Skeletal muscle tissue (tissue), 4 donors: ENCODE results near the gene DPP3. TPM values are rescaled to one million over a fixed set of nuclear protein-coding genes. Genes with fewer than 3 reads are reported as not detected.

Source experiments
- H3K27ac ChIP-seq: one replicate; pipeline ENCODE4 v1.7.0; 2013; ENCODE audit warnings: mild to moderate bottlenecking, low read depth, low read length, inconsistent platforms
- H3K27me3 ChIP-seq, 3 donors: one replicate each; pipeline ENCODE4 v1.7.0; 2013; ENCODE audit warnings: low read length in 3 of 3; ENCODE audit not compliant: control insufficient read depth in 3 of 3, insufficient read depth in 3 of 3
- H3K36me3 ChIP-seq, 3 donors: one replicate each; pipeline ENCODE4 v1.7.0; 2013; ENCODE audit warnings: low read length in 3 of 3; ENCODE audit not compliant: control insufficient read depth in 3 of 3, insufficient read depth in 3 of 3
- H3K4me1 ChIP-seq, 3 donors: one replicate each; pipeline ENCODE4 v1.7.0; 2013; ENCODE audit warnings: low read length in 3 of 3, mild to moderate bottlenecking in 3 of 3; ENCODE audit not compliant: control insufficient read depth in 3 of 3, insufficient read depth in 3 of 3
- H3K4me3 ChIP-seq, 3 donors: one replicate each; pipeline ENCODE4 v1.7.0; 2013; ENCODE audit warnings: low read length in 3 of 3
- H3K9ac ChIP-seq, 3 donors: one replicate each; pipeline ENCODE4 v1.7.0; 2013; ENCODE audit warnings: low read length in 3 of 3, mild to moderate bottlenecking in 3 of 3, moderate library complexity in 2 of 3, low read depth in 1 of 3
- H3K9me3 ChIP-seq, 3 donors: one replicate each; pipeline ENCODE4 v1.7.0; 2013; ENCODE audit warnings: low read length in 3 of 3; ENCODE audit not compliant: control insufficient read depth in 3 of 3
- total RNA-seq: library from RNA; depleted of rRNA; stranded (reverse); fragments of >200 nt; gene quantifications from one replicate; pipeline ENCODE4 v1.2.3, GENCODE V29; 2014
- donor health status: Osteomylitis.

DPP3 gene
- total RNA-seq, 1 donor from 2014 or later: 26.1 TPM

- Histone ChIP-seq H3K4me3 (no peak overlapping the region), H3K4me1 (no peaks in the 10 kb centered on the region), H3K36me3 (peaks cover 17 to 41% (median 32%) of the 10 kb centered on the region in 3 donors), H3K9me3 (no peaks in the 10 kb centered on the region), H3K27me3 (no peaks in the 10 kb centered on the region), H3K27ac (no peak overlapping the region), H3K9ac (no peak overlapping the region)
These were observed 14.2 kb downstream of the DPP3 start for GRCh38 chr11:66494458-66494857.

GRCh38 chr11:66494935-66495334, 14.7 kb downstream of the DPP3 start:
- no peak overlapping the region for H3K27ac ChIP-seq
- no peaks in the 10 kb centered on the region for H3K4me1 ChIP-seq
- H3K9me3 ChIP-seq: no peaks in the 10 kb centered on the region
- H3K4me3 ChIP-seq: no peak overlapping the region
- H3K9ac ChIP-seq: no peak overlapping the region
- peaks cover 16 to 36% (median 31%) of the 10 kb centered on the region in 3 donors for H3K36me3 ChIP-seq
- H3K27me3 ChIP-seq: no peaks in the 10 kb centered on the region

DNA sequence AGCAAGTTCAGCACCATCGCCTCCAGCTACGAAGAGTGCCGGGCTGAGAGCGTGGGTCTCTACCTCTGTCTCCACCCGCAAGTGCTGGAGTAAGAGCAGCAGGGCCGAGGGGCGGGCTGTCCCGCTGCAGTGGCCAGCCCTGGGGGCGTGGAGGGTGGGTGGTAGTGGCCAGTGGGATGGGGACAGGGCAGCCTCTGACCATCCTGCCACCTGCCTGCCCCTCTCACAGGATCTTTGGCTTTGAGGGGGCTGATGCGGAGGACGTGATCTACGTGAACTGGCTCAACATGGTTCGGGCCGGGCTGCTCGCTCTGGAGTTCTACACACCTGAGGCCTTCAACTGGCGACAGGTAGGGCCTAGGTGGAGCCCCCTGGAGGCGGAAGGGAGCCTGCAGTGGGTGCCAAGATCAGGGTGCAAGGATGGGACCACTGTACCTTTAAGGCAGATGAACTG, 15.2 kb downstream of the DPP3 start:
- H3K4me1 ChIP-seq: no peaks in the 10 kb centered on the region
- H3K36me3 ChIP-seq: peaks cover 16 to 36% (median 31%) of the 10 kb centered on the region in 3 donors
- no peaks in the 10 kb centered on the region for H3K9me3 ChIP-seq
- H3K27me3 ChIP-seq: no peaks in the 10 kb centered on the region
- no peak overlapping the region for H3K4me3 ChIP-seq
- no peak overlapping the region for H3K9ac ChIP-seq
- H3K27ac ChIP-seq: no peak overlapping the region

GRCh38 chr11:66497206-66497605, 17.0 kb downstream of the DPP3 start:
- Histone ChIP-seq H3K27ac (no peak overlapping the region), H3K36me3 (peaks cover 16 to 31% (median 29%) of the 10 kb centered on the region in 3 donors), H3K27me3 (no peaks in the 10 kb centered on the region), H3K9me3 (no peaks in the 10 kb centered on the region), H3K4me1 (no peaks in the 10 kb centered on the region), H3K9ac (no peak overlapping the region), H3K4me3 (no peak overlapping the region)

DNA sequence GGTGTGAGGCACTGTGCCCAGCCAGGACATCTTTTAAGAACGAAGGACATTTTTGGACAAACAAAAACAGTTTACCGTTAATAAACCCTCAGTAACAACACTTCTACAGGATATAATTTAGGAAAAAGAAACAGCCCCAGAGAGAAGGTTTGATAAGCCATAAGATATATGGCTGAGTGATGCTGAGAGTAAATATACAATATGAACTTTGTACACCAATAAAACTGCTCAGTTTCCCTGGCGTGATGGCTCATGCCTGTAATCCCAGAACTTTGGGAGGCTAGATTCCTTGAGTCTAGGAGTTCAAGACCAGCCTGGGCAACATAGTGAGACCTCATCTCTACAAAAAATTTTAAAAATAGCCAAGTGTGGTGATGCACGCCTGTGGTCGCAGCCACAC, 18.3 kb downstream of the DPP3 start:
- H3K9me3 ChIP-seq: no peaks in the 10 kb centered on the region
- H3K27me3 ChIP-seq: no peaks in the 10 kb centered on the region
- H3K36me3 ChIP-seq: peaks cover 8 to 20% (median 16%) of the 10 kb centered on the region in 3 donors
- no peaks in the 10 kb centered on the region for H3K4me1 ChIP-seq
- H3K9ac ChIP-seq: no peak overlapping the region
- H3K4me3 ChIP-seq: no peak overlapping the region
- H3K27ac ChIP-seq: no peak overlapping the region

DNA sequence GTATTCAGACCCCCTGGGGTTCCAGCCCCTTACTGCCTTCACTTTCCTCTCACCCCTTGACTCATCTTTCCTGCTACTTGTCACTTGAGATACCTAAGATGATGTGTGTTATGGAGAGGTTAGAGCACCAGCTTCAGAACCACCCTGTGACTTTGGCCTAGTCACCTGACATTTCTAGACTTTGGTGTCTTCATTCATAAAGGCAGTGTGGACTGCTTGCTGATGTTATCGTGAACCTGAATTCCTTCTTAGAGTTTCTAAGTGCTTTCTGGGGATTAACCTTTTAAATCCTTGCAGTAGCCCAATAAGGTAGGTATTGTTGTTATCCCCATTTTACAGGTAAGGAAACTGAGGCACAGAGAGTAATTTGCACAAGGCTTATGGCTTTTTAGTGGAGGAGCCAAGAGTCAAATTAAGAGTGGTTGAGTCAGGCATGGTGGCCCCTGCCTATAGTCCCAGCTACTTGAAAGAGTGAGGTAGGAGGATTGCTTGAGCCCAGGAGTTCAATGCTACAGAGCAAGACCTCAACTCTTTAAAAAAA, 25.1 kb downstream of the DPP3 start:
- H3K27ac ChIP-seq: no peak overlapping the region
- no peak overlapping the region for H3K4me3 ChIP-seq
- peaks cover 0 to 3% (median 2%) of the 10 kb centered on the region in 3 donors for H3K4me1 ChIP-seq
- no peaks in the 10 kb centered on the region for H3K9me3 ChIP-seq
- no peak overlapping the region for H3K9ac ChIP-seq
- H3K36me3 ChIP-seq: peaks cover 5 to 10% (median 7%) of the 10 kb centered on the region in 3 donors
- H3K27me3 ChIP-seq: no peaks in the 10 kb centered on the region

DNA sequence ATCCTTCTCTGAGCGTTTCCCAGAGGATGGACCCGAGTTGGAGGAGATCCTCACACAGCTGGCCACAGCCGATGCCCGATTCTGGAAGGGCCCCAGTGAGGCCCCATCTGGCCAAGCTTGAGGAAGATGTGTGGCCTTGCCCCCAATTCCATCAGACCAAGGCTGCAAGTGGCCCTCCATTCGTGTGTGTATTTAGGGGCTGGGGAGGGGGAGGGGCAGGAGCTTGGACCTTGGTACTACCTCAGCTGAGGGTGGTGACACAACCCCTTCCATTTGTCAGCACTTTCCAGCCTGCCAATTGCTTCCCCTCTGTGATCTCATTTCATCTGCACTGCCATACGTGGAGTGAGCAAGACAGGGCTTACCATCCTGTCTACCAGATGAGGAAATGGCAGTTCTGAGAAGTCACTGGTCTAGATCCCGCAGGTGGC, 28.9 kb downstream of the DPP3 start:
- Histone ChIP-seq H3K36me3 (peaks cover 10 to 20% (median 11%) of the 10 kb centered on the region in 3 donors), H3K9me3 (no peaks in the 10 kb centered on the region), H3K27ac (no peak overlapping the region), H3K9ac (no peak overlapping the region), H3K4me3 (no peak overlapping the region), H3K4me1 (peaks cover 7 to 13% (median 9%) of the 10 kb centered on the region in 3 donors), H3K27me3 (no peaks in the 10 kb centered on the region)

GRCh38 chr11:66510271-66510989, 30.2 kb downstream of the DPP3 start, which contains the start of gene BBS1:
TSS of gene BBS1 (plus strand) at chr11:66510635. CDS start at chr11:66510660, 25 bp downstream.
- Histone ChIP-seq H3K9ac (peak within 1 kb of the TSS; percentile 54 to 87 (median 73)), H3K27ac (no peak within 1 kb of the TSS), H3K27me3 (no peaks in the 10 kb centered on the region), H3K36me3 (peaks cover 10 to 17% (median 14%) of the 10 kb centered on the region in 3 donors), H3K4me1 (peaks cover 7 to 13% (median 9%) of the 10 kb centered on the region in 3 donors), H3K9me3 (no peaks in the 10 kb centered on the region), H3K4me3 (peak within 1 kb of the TSS; percentile 94 to 97 (median 97))

DNA sequence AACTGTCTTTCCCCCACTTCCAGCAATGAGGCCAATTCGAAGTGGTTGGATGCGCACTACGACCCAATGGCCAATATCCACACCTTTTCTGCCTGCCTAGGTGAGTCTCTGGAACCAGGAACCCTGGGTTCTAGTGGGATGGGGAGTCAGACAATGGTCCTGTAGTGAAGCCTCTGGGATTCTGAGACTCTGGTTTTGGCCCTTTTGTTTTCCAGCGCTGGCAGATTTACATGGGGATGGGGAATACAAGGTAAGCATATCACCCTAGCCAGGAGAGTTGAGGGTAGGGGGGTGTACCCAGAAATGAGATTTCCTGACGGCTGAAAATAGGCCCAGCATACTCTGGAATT, 30.7 kb downstream of the DPP3 start:
- peaks cover 10 to 17% (median 17%) of the 10 kb centered on the region in 3 donors for H3K36me3 ChIP-seq
- no peak overlapping the region for H3K27ac ChIP-seq
- H3K4me3 ChIP-seq: peak overlapping the region; percentile 94 to 97 (median 97)
- peaks cover 7 to 13% (median 9%) of the 10 kb centered on the region in 3 donors for H3K4me1 ChIP-seq
- no peaks in the 10 kb centered on the region for H3K9me3 ChIP-seq
- H3K9ac ChIP-seq: peak overlapping the region; percentile 54 to 87 (median 73)
- no peaks in the 10 kb centered on the region for H3K27me3 ChIP-seq

- no peak overlapping the region for H3K4me3 ChIP-seq
- H3K9ac ChIP-seq: no peak overlapping the region
- H3K27me3 ChIP-seq: no peaks in the 10 kb centered on the region
- peaks cover 4 to 9% (median 5%) of the 10 kb centered on the region in 3 donors for H3K4me1 ChIP-seq
- peaks cover 17 to 39% (median 38%) of the 10 kb centered on the region in 3 donors for H3K36me3 ChIP-seq
- no peaks in the 10 kb centered on the region for H3K9me3 ChIP-seq
- peak overlapping the region; percentile 56 for H3K27ac ChIP-seq
These were observed 43.4 kb downstream of the DPP3 start for GRCh38 chr11:66523611-66524010.
